ENCODE results near the gene ASCC1. TPM values are rescaled to one million over a fixed set of nuclear protein-coding genes. Genes with fewer than 3 reads are reported as not detected.

The ASCC1 gene
- total RNA-seq, 4 donors from 2014 or later: 24.4 to 42.4 (median 35.2) TPM

- peaks cover 0 to 19% (median 0%) of the 10 kb centered on the region in 3 donors for H3K4me1 ChIP-seq
- H3K36me3 ChIP-seq: no peaks in the 10 kb centered on the region
- H3K9me3 ChIP-seq: no peaks in the 10 kb centered on the region
- WGBS, 2 donors (ENCODE audit: low coverage in 1 of 2): 53 to 80% methylated on average over 5 to 6 of the region's 12 CpGs
- H3K27ac ChIP-seq: no peak overlapping the region
- ATAC-seq: no peak
- TF ChIP-seq EP300 (IDR thresholded peaks at IDR 0.05) (no peak), POLR2A (IDR thresholded peaks at IDR 0.05) (no peak), POLR2AphosphoS5 (IDR thresholded peaks at IDR 0.05) (no peak)
- TF ChIP-seq, protein P1, sequence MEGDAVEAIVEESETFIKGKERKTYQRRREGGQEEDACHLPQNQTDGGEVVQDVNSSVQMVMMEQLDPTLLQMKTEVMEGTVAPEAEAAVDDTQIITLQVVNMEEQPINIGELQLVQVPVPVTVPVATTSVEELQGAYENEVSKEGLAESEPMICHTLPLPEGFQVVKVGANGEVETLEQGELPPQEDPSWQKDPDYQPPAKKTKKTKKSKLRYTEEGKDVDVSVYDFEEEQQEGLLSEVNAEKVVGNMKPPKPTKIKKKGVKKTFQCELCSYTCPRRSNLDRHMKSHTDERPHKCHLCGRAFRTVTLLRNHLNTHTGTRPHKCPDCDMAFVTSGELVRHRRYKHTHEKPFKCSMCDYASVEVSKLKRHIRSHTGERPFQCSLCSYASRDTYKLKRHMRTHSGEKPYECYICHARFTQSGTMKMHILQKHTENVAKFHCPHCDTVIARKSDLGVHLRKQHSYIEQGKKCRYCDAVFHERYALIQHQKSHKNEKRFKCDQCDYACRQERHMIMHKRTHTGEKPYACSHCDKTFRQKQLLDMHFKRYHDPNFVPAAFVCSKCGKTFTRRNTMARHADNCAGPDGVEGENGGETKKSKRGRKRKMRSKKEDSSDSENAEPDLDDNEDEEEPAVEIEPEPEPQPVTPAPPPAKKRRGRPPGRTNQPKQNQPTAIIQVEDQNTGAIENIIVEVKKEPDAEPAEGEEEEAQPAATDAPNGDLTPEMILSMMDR (IDR thresholded peaks at IDR 0.05): no peak
- no peaks in the 10 kb centered on the region for H3K27me3 ChIP-seq
- no peak overlapping the region for H3K4me3 ChIP-seq
Measured at GRCh38 chr10:72068901-72069446, 147.1 kb downstream of the ASCC1 start.

DNA sequence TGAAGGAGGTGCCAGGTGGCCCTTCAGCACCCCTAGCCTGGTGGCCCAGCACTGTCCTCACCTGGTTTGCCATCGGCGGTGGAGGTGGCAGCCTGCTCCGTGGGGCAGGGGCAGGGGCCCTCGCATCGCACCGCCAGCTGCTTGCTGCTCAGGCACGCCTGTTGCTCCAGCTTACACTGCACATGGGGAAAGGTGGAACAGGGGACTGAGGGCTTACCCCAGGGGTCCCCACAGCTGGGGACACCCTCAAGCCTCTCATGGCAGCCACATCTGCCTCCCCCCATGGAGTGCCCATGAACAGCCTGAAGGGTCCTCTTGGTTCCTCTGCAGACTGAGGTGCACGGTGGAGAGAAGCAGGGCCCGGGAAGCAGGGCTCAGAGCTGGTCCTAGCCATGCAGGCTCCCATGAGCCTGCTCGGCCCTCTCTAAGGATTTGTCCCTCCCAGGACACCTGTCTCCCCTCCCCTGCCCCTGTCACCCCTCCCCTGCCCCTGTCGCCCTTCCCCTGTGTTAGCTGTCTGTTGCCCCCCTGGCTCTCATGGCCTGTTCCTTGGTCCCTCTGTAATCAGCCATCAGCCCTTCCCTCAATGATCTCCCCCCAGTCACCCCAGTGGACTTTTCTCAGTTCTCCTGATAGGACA, 147.8 kb downstream of the ASCC1 start:
- Histone ChIP-seq H3K27me3 (no peaks in the 10 kb centered on the region), H3K9me3 (no peaks in the 10 kb centered on the region), H3K27ac (no peak overlapping the region), H3K4me1 (peaks cover 0 to 19% (median 0%) of the 10 kb centered on the region in 3 donors), H3K36me3 (no peaks in the 10 kb centered on the region), H3K4me3 (no peak overlapping the region)
- 100% methylated on average over 2 of the region's 11 CpGs; no CpG with 5 or more reads in 1 of the 2 donors for WGBS, 2 donors (ENCODE audit: low coverage in 1 of 2)
- ATAC-seq: no peak
- TF ChIP-seq EP300 (IDR thresholded peaks at IDR 0.05) (no peak), POLR2AphosphoS5 (IDR thresholded peaks at IDR 0.05) (no peak)

- H3K9me3 ChIP-seq: no peaks in the 10 kb centered on the region
- TF ChIP-seq EP300 (IDR thresholded peaks at IDR 0.05) (no peak), POLR2A (IDR thresholded peaks at IDR 0.05) (no peak), POLR2AphosphoS5 (IDR thresholded peaks at IDR 0.05) (no peak)
- TF ChIP-seq, protein P1 (IDR thresholded peaks at IDR 0.05): no peak
- H3K4me3 ChIP-seq: no peak overlapping the region
- no peak for ATAC-seq
- H3K27ac ChIP-seq: peak overlapping the region in 1 of 4 donors; percentile 49
- H3K27me3 ChIP-seq: no peaks in the 10 kb centered on the region
- 60% methylated on average over 1 of the region's 13 CpGs; no CpG with 5 or more reads in 1 of the 2 donors for whole genome bisulfite sequencing, 2 donors (ENCODE audit: low coverage in 1 of 2)
- no peaks in the 10 kb centered on the region for H3K36me3 ChIP-seq
- peaks cover 0 to 19% (median 0%) of the 10 kb centered on the region in 3 donors for H3K4me1 ChIP-seq
Measured at GRCh38 chr10:72067463-72068125, 148.5 kb downstream of the ASCC1 start.

DNA sequence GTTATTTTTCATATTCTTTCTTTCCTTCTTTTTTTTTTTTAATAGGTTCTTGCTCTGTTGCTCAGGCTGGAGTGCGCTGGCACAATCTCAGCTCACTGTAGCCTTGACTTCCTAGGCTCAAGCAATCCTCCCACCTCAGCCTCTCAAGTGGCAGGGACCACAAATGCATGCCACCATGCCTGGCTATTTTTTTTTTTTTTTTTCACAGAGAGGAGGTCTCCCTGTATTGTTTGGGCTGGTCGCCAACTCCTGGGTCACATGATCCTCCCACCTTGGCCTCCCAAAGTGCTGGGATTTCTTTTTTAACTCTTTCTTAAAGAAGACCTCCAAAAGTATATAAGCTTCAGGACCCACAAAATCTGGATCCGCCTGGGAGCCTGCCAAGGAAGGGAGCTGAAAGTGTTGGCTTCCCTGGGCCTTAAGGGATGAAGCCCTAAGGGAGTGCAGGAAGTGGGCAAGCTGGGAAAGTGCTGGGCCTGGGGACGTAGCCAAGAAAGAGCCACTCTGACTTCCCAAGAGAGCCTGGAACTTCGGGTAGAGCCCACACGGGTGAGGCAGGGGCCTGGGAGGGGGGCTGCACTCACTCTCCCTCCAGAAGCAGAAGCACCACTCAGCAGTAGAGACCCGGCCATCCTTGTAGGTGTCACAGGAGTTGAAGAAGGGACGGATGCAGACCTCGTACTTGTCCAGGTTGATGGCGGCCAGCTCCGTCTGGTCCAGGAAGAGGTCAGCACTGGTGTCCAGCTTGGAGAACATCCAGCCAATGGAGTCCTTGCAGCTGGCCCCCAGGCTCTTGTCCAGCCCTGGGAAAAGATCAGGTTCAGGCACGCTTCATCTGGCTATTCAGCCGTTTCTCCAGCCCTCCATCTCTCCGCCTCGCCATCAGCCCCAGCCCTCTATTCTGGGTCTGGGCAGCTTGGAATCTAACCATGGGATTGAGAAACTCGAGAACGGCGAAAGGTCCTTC, 149.5 kb downstream of the ASCC1 start:
- Histone ChIP-seq H3K36me3 (no peaks in the 10 kb centered on the region), H3K4me3 (no peak overlapping the region), H3K27ac (peak overlapping the region in 1 of 4 donors; percentile 49), H3K27me3 (no peaks in the 10 kb centered on the region), H3K9me3 (no peaks in the 10 kb centered on the region), H3K4me1 (peaks cover 0 to 19% (median 0%) of the 10 kb centered on the region in 3 donors)
- 75% methylated on average over 8 of the region's 18 CpGs; no CpG with 5 or more reads in 1 of the 2 donors for WGBS, 2 donors (ENCODE audit: low coverage in 1 of 2)
- TF ChIP-seq POLR2AphosphoS5 (IDR thresholded peaks at IDR 0.05): peak; percentile 19
- no peak for TF ChIP-seq EP300 (IDR thresholded peaks at IDR 0.05)
- peak; percentile 63 for ATAC-seq

DNA sequence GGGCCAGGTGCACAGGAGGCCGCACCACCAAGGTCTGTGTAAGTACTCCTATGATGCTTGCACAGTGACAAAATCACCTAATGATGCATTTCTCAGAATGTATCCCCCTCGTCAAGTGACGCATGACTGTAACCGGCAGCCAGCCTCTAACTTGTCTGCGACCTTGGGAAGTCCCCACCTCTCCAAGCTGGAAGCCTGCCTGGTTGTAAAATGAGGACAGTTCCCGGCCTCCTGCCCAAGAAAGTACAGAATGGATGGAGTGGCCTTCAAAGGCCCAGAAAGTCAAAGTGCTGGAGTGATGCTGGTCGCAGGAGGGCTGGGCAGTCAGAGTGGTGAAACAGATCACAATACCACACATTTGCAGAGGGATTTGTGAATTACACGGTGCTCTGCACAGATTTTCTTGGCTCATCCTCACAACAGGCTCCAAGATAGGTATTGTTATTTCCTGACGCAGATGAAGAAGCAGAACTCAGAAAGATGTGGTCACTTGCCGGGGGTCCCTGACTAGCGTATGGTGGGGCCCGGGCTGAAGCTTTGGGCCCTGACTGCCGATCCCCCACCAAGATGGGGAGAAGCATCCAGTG, 150.5 kb downstream of the ASCC1 start:
- 77 to 78% methylated on average over 7 to 8 of the region's 13 CpGs for WGBS, 2 donors (ENCODE audit: low coverage in 1 of 2)
- peaks cover 0 to 19% (median 0%) of the 10 kb centered on the region in 3 donors for H3K4me1 ChIP-seq
- TF ChIP-seq POLR2AphosphoS5 (IDR thresholded peaks at IDR 0.05) (no peak), POLR2A (IDR thresholded peaks at IDR 0.05) (no peak), EP300 (IDR thresholded peaks at IDR 0.05) (no peak)
- H3K36me3 ChIP-seq: no peaks in the 10 kb centered on the region
- H3K9me3 ChIP-seq: no peaks in the 10 kb centered on the region
- no peak for ATAC-seq
- no peak overlapping the region for H3K4me3 ChIP-seq
- no peak overlapping the region for H3K27ac ChIP-seq
- H3K27me3 ChIP-seq: peaks cover 1% of the 10 kb centered on the region

Data from gastroesophageal sphincter (tissue), 4 donors.